Liver (tissue), 9 donors: Measurements from ENCODE around the gene PHF23. TPM values are rescaled to one million over a fixed set of nuclear protein-coding genes. Genes with fewer than 3 reads are reported as not detected.

ENCODE experiments used
- DNase-seq: peaks from one replicate; pipeline ENCODE4 v3.0.0-alpha.2; 2017; ENCODE audit warnings: low spot score
- H3K27ac ChIP-seq, 2 donors: one replicate each; pipeline ENCODE4 v1.7.0; 2013; ENCODE audit warnings: inconsistent platforms in 2 of 2, low read length in 2 of 2, control low read depth in 1 of 2, low read depth in 1 of 2, mild to moderate bottlenecking in 1 of 2
- H3K27me3 ChIP-seq, 4 donors: one replicate each; pipeline versions ENCODE4 v1.6.1 to v1.7.0; 2013; ENCODE audit warnings: low read length in 3 of 4, inconsistent platforms in 1 of 4, mild to moderate bottlenecking in 1 of 4, moderate library complexity in 1 of 4; ENCODE audit not compliant: control insufficient read depth in 4 of 4, insufficient read depth in 4 of 4
- H3K36me3 ChIP-seq, 4 donors: one replicate each; pipeline versions ENCODE4 v1.6.1 to v1.7.0; 2013; ENCODE audit warnings: low read length in 3 of 4, mild to moderate bottlenecking in 3 of 4, low read depth in 1 of 4, moderate library complexity in 1 of 4; ENCODE audit not compliant: control insufficient read depth in 4 of 4, insufficient read depth in 3 of 4
- H3K4me1 ChIP-seq, 4 donors: one replicate each; pipeline versions ENCODE4 v1.6.1 to v1.7.0; 2013; ENCODE audit warnings: low read length in 3 of 4, mild to moderate bottlenecking in 3 of 4, moderate library complexity in 1 of 4; ENCODE audit not compliant: control insufficient read depth in 4 of 4, insufficient read depth in 4 of 4
- H3K4me3 ChIP-seq, 3 donors: one replicate each; pipeline versions ENCODE4 v1.6.1 to v1.7.0; 2013; ENCODE audit warnings: low read length in 3 of 3, control low read depth in 1 of 3, low read depth in 1 of 3, mild to moderate bottlenecking in 1 of 3
- H3K9ac ChIP-seq, 2 donors: one replicate each; pipeline ENCODE4 v1.7.0; 2013; ENCODE audit warnings: low read length in 2 of 2, mild to moderate bottlenecking in 2 of 2, moderate library complexity in 2 of 2, control low read depth in 1 of 2, low read depth in 1 of 2
- H3K9me3 ChIP-seq, 4 donors: one replicate each; pipeline versions ENCODE4 v1.6.1 to v1.7.0; 2013; ENCODE audit warnings: low read length in 3 of 4; ENCODE audit not compliant: control insufficient read depth in 4 of 4
- EGR1 ChIP-seq, 2 donors: IDR thresholded peaks; 2 replicates each; pipeline ENCODE4 v1.6.1; 2016 to 2018; ENCODE audit warnings: antibody characterized with exemption in 2 of 2, low read depth in 2 of 2
- FOXA1 ChIP-seq: IDR thresholded peaks from 2 replicates; pipeline ENCODE4 v1.6.1; 2016; ENCODE audit warnings: antibody characterized with exemption
- FOXA2 ChIP-seq: IDR thresholded peaks from 2 replicates; pipeline ENCODE4 v1.6.1; 2016; ENCODE audit warnings: antibody characterized with exemption
- GABPA ChIP-seq, 2 donors: IDR thresholded peaks in 1 of 2; conservative IDR thresholded peaks in 1 of 2; 2 replicates each; pipeline ENCODE4 v1.6.1; 2016; ENCODE audit warnings: antibody characterized with exemption in 2 of 2, mild to moderate bottlenecking in 1 of 2, moderate library complexity in 1 of 2
- HNF4A ChIP-seq, 2 donors: conservative IDR thresholded peaks; 2 replicates each; pipeline ENCODE4 v1.6.1; 2016; ENCODE audit warnings: antibody characterized with exemption in 2 of 2, mild to moderate bottlenecking in 2 of 2
- HNF4G ChIP-seq: IDR thresholded peaks from 2 replicates; pipeline ENCODE4 v1.6.1; 2016; ENCODE audit warnings: antibody characterized with exemption
- JUND ChIP-seq, 2 donors: IDR thresholded peaks; 2 replicates each; pipeline ENCODE4 v1.6.1; 2016; ENCODE audit warnings: antibody characterized with exemption in 2 of 2
- NR2F2 ChIP-seq: IDR thresholded peaks from 2 replicates; pipeline ENCODE4 v1.6.1; 2016; ENCODE audit warnings: antibody characterized with exemption
- RAD21 ChIP-seq, 2 donors: IDR thresholded peaks; 2 replicates each; pipeline ENCODE4 v1.6.1; 2016; ENCODE audit warnings: antibody characterized with exemption in 2 of 2, mild to moderate bottlenecking in 2 of 2
- RXRA ChIP-seq, 2 donors: IDR thresholded peaks; 2 replicates each; pipeline ENCODE4 v1.6.1; 2017 to 2018; ENCODE audit warnings: antibody characterized with exemption in 2 of 2, mild to moderate bottlenecking in 1 of 2
- SP1 ChIP-seq: IDR thresholded peaks from 2 replicates; pipeline ENCODE4 v1.6.1; 2018; ENCODE audit warnings: antibody characterized with exemption, mild to moderate bottlenecking
- TAF1 ChIP-seq: conservative IDR thresholded peaks from 2 replicates; pipeline ENCODE4 v1.6.1; 2016; ENCODE audit warnings: antibody characterized with exemption, mild to moderate bottlenecking
- YY1 ChIP-seq: IDR thresholded peaks from 2 replicates; pipeline ENCODE4 v1.6.1; 2016; ENCODE audit warnings: antibody characterized with exemption, mild to moderate bottlenecking
- WGBS: extraction: QIAGEN DNeasy Blood & Tissue Kit; methylation state at CpG from one replicate; pipeline ENCODE4 v1.1.7; 2013; 5-methylcytosine and 5-hydroxymethylcytosine counted together
- polyA plus RNA-seq, 2 donors: library from polyadenylated mRNA; stranded (reverse) in 1 of 2; unstranded in 1 of 2; fragments of 200-250 nt in 1 of 2; fragments of >200 nt in 1 of 2; fragmentation: Nextera tagmentation in 1 of 2; extraction: Ambion mirVana in 1 of 2; gene quantifications; one replicate each; pipeline versions ENCODE4 v1.2.1 to v1.2.3, GENCODE V29; 2013 to 2015
- total RNA-seq, 2 donors: library from RNA; depleted of rRNA; stranded (reverse); fragments of >200 nt; gene quantifications; one replicate each; pipeline ENCODE4 v1.2.3, GENCODE V29; 2014
- TF ChIP-seq, protein P1 (sequence below): fragments of 150-350 bp; IDR thresholded peaks from 2 replicates; pipeline ENCODE4 v1.5.1; 2017; ENCODE audit warnings: improper control_type of control experiment, low read depth, low read length; ENCODE audit not compliant: missing input control
- TF ChIP-seq, protein P2 (sequence below): IDR thresholded peaks from 2 replicates; pipeline ENCODE4 v1.6.1; 2016; ENCODE audit warnings: antibody characterized with exemption
- TF ChIP-seq, protein P3 (sequence below): IDR thresholded peaks from 2 replicates; pipeline ENCODE4 v1.6.1; 2016; ENCODE audit warnings: antibody characterized with exemption
- TF ChIP-seq, protein P4 (sequence below): IDR thresholded peaks from 2 replicates; pipeline ENCODE4 v1.6.1; 2016; ENCODE audit warnings: antibody characterized with exemption, mild to moderate bottlenecking
- TF ChIP-seq, protein P5 (sequence below): IDR thresholded peaks from 2 replicates; pipeline ENCODE4 v1.6.1; 2016; ENCODE audit warnings: antibody characterized with exemption
- donor health status: healthy.
- donor health status: healthy.
- donor health status: healthy.
- donor health status: healthy.
- donor health status: healthy.

Gene PHF23
- total and polyA plus RNA-seq, 4 donors, result 14.0 to 18.3 (median 15.2) TPM

GRCh38 chr17:7279448-7279847 is 40.2 kb upstream of the PHF23 start:
- Histone ChIP-seq H3K27me3 (no peaks in the 10 kb centered on the region), H3K9me3 (no peaks in the 10 kb centered on the region), H3K4me1 (peaks cover 9 to 19% (median 13%) of the 10 kb centered on the region in 4 donors), H3K36me3 (no peaks in the 10 kb centered on the region), H3K27ac (no peak overlapping the region), H3K4me3 (no peak overlapping the region), H3K9ac (no peak overlapping the region)
- TF ChIP-seq FOXA1 (no peak), YY1 (no peak), TAF1 (no peak), RAD21 (IDR thresholded peaks at IDR 0.05) (no peak), NR2F2 (no peak), HNF4G (no peak), GABPA (IDR thresholded peaks at IDR 0.05 in 1 of 2, conservative IDR thresholded peaks at IDR 0.05 in 1 of 2) (no peak), RXRA (IDR thresholded peaks at IDR 0.05) (no peak), JUND (IDR thresholded peaks at IDR 0.05) (no peak), SP1 (no peak), HNF4A (conservative IDR thresholded peaks at IDR 0.05) (no peak), FOXA2 (no peak), EGR1 (IDR thresholded peaks at IDR 0.05; ENCODE audit: low read depth in 2 of 2) (no peak)
- TF ChIP-seq, protein P1, sequence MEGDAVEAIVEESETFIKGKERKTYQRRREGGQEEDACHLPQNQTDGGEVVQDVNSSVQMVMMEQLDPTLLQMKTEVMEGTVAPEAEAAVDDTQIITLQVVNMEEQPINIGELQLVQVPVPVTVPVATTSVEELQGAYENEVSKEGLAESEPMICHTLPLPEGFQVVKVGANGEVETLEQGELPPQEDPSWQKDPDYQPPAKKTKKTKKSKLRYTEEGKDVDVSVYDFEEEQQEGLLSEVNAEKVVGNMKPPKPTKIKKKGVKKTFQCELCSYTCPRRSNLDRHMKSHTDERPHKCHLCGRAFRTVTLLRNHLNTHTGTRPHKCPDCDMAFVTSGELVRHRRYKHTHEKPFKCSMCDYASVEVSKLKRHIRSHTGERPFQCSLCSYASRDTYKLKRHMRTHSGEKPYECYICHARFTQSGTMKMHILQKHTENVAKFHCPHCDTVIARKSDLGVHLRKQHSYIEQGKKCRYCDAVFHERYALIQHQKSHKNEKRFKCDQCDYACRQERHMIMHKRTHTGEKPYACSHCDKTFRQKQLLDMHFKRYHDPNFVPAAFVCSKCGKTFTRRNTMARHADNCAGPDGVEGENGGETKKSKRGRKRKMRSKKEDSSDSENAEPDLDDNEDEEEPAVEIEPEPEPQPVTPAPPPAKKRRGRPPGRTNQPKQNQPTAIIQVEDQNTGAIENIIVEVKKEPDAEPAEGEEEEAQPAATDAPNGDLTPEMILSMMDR, result no peak
- TF ChIP-seq, protein P2, sequence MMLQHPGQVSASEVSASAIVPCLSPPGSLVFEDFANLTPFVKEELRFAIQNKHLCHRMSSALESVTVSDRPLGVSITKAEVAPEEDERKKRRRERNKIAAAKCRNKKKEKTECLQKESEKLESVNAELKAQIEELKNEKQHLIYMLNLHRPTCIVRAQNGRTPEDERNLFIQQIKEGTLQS, result no peak
- TF ChIP-seq, protein P3, sequence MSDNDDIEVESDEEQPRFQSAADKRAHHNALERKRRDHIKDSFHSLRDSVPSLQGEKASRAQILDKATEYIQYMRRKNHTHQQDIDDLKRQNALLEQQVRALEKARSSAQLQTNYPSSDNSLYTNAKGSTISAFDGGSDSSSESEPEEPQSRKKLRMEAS, result no peak
- TF ChIP-seq, protein P4, sequence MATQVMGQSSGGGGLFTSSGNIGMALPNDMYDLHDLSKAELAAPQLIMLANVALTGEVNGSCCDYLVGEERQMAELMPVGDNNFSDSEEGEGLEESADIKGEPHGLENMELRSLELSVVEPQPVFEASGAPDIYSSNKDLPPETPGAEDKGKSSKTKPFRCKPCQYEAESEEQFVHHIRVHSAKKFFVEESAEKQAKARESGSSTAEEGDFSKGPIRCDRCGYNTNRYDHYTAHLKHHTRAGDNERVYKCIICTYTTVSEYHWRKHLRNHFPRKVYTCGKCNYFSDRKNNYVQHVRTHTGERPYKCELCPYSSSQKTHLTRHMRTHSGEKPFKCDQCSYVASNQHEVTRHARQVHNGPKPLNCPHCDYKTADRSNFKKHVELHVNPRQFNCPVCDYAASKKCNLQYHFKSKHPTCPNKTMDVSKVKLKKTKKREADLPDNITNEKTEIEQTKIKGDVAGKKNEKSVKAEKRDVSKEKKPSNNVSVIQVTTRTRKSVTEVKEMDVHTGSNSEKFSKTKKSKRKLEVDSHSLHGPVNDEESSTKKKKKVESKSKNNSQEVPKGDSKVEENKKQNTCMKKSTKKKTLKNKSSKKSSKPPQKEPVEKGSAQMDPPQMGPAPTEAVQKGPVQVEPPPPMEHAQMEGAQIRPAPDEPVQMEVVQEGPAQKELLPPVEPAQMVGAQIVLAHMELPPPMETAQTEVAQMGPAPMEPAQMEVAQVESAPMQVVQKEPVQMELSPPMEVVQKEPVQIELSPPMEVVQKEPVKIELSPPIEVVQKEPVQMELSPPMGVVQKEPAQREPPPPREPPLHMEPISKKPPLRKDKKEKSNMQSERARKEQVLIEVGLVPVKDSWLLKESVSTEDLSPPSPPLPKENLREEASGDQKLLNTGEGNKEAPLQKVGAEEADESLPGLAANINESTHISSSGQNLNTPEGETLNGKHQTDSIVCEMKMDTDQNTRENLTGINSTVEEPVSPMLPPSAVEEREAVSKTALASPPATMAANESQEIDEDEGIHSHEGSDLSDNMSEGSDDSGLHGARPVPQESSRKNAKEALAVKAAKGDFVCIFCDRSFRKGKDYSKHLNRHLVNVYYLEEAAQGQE, result no peak
- TF ChIP-seq, protein P5, sequence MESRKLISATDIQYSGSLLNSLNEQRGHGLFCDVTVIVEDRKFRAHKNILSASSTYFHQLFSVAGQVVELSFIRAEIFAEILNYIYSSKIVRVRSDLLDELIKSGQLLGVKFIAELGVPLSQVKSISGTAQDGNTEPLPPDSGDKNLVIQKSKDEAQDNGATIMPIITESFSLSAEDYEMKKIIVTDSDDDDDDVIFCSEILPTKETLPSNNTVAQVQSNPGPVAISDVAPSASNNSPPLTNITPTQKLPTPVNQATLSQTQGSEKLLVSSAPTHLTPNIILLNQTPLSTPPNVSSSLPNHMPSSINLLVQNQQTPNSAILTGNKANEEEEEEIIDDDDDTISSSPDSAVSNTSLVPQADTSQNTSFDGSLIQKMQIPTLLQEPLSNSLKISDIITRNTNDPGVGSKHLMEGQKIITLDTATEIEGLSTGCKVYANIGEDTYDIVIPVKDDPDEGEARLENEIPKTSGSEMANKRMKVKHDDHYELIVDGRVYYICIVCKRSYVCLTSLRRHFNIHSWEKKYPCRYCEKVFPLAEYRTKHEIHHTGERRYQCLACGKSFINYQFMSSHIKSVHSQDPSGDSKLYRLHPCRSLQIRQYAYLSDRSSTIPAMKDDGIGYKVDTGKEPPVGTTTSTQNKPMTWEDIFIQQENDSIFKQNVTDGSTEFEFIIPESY, result no peak
- 83% methylated on average over 8 of the region's 8 CpGs for WGBS
- no peak for DNase-seq
